Thymus (tissue), 11 donors: ENCODE results near the gene KAZN. TPM values are rescaled to one million over a fixed set of nuclear protein-coding genes. Genes with fewer than 3 reads are reported as not detected.
A peak's percentile ranks its signal among the peaks of the same experiment; 100 is the strongest.

Experiments
- DNase-seq, 9 donors: peaks; one replicate each; pipeline ENCODE4 v3.0.0-alpha.2; 2013; ENCODE audit warnings: low spot score in 9 of 9, low read depth in 6 of 9, missing footprints in 1 of 9
- H3K27ac ChIP-seq, 2 donors: one replicate each; pipeline ENCODE4 v1.5.1; 2013; ENCODE audit warnings: control low read depth in 1 of 2, low read depth in 1 of 2, low read length in 1 of 2, mild to moderate bottlenecking in 1 of 2, moderate library complexity in 1 of 2
- H3K27me3 ChIP-seq, 2 donors: one replicate each; pipeline ENCODE4 v1.5.1; 2013; ENCODE audit warnings: low read length in 1 of 2; ENCODE audit not compliant: control insufficient read depth in 2 of 2, insufficient read depth in 1 of 2
- H3K36me3 ChIP-seq, 2 donors: one replicate each; pipeline ENCODE4 v1.5.1; 2013; ENCODE audit warnings: low read length in 1 of 2, mild to moderate bottlenecking in 1 of 2, moderate library complexity in 1 of 2; ENCODE audit not compliant: control insufficient read depth in 2 of 2, insufficient read depth in 2 of 2
- H3K4me1 ChIP-seq, 2 donors: one replicate each; pipeline ENCODE4 v1.5.1; 2013; ENCODE audit warnings: low read length in 2 of 2; ENCODE audit not compliant: control insufficient read depth in 2 of 2, insufficient read depth in 2 of 2
- H3K4me3 ChIP-seq, 2 donors: one replicate each; pipeline ENCODE4 v1.5.1; 2013; ENCODE audit warnings: low read length in 2 of 2, control low read depth in 1 of 2, mild to moderate bottlenecking in 1 of 2
- H3K9me3 ChIP-seq, 2 donors: one replicate each; pipeline ENCODE4 v1.5.1; 2013; ENCODE audit warnings: low read length in 1 of 2, mild to moderate bottlenecking in 1 of 2; ENCODE audit not compliant: control insufficient read depth in 2 of 2, insufficient read depth in 1 of 2
- WGBS: extraction: QIAGEN DNeasy Blood & Tissue Kit; methylation state at CpG from one replicate; pipeline ENCODE4 v1.1.7; 2013; 5-methylcytosine and 5-hydroxymethylcytosine counted together
- polyA plus RNA-seq: library from polyadenylated mRNA; stranded (reverse); fragments of 200-250 nt; gene quantifications from one replicate; pipeline ENCODE4 v1.2.3, GENCODE V29; 2013
- total RNA-seq: library from RNA; stranded (reverse); fragments of 120-200 nt; gene quantifications from one replicate; pipeline ENCODE4 v1.2.4, GENCODE V29; 2013
- donor health status: healthy.

KAZN gene
- total and polyA plus RNA-seq, 2 donors, result 1.3 to 5.7 TPM

DNA sequence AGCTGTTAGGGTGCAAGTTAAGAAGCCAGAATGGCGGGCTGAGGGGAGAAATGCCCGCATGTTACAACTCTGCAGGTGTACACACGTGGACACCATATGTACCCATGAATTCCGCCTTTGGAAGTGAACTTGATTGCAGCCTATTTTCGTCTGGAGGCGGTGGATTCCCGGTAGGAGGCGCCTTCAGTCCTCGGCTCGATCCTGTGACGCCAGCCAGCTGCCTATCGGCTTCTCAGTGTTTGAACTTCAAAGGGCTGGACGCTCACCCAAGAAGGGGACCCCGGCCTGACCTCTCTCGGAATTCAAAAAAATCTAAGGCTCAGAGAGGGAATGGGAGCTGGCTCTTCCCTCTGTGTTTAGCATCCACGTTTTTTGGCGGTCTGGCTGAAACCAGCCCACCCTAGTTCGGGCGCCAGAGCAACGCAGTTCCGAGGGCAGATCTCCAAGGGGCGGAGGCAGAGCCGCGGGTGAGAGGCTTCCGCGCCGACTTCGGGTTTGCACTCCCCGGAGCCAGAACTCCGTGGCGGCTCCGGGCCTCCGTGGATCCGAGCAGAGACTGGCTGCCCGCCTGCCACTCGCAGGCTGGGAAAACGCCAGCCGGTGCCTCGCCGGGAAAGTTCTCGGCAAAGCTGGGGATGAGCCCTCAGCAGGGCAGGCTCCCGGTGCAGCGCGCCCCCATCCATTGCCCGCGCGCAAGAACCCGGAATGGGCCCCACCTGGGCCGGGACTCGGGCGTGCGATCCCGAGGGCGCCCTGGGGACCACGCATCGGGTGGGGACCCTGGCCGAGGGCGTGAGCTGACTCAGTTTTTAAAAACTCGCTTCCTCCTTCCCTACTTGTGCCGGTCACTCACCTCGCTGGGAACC is 554.1 kb downstream of the KAZN start:
- Histone ChIP-seq H3K27me3 (peaks cover 37 to 58% of the 10 kb centered on the region in 2 donors), H3K9me3 (peaks cover 0 to 1% of the 10 kb centered on the region in 2 donors), H3K36me3 (no peaks in the 10 kb centered on the region), H3K4me1 (peaks cover 18 to 41% of the 10 kb centered on the region in 2 donors), H3K27ac (peak overlapping the region; percentile 26 to 53), H3K4me3 (peak overlapping the region; percentile 24 to 47)
- WGBS, result 2% methylated on average over 61 of the region's 61 CpGs
- peak in 1 of 9 donors; percentile 38 for DNase-seq

DNA sequence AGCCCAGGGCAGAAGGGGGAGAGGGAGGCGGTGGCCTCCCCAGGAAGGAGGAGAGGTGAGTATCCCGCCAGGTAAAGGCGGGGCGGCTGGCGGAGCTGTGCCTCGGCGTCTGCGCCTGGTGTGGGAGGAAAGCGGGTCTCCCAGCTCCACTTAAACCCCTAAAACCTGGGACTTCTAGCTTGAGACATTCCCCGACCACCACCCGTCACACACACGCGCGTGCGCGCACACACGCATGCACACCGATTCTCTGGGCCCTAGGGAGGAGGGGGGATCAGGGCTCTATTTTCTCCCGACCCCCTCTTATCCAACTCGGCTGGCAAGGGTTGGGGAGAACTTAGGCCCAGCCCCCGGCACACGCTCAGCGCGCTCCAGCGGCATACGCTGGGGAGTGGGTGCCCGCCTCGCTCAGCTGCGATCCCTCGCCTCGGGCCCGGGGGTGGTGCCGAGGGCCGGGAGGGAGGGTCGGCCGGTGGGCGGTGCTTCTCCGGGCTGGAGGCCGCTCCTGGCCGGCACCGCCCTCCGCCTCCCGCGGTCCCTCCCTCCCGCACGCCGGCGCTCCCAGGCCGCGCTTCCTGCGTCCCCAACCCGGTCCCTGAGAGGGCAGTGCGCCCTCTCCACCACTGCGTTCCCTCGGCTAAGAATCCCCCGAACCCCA is 554.8 kb downstream of the KAZN start, which contains the start of gene TMEM51:
TMEM51 (plus strand) TSS at position 564 of the 658 bp plus-strand sequence. CDS start 61,341 bp downstream, outside the sequence.
- peak in 1 of 9 donors; percentile 29 for DNase-seq
- WGBS, result 1% methylated on average over 56 of the region's 56 CpGs
- Histone ChIP-seq H3K4me1 (peaks cover 23 to 48% of the 10 kb centered on the region in 2 donors), H3K4me3 (peak within 1 kb of the TSS; percentile 24 to 47), H3K27ac (peak within 1 kb of the TSS; percentile 26 to 53), H3K9me3 (peaks cover 0 to 1% of the 10 kb centered on the region in 2 donors), H3K36me3 (no peaks in the 10 kb centered on the region), H3K27me3 (peaks cover 37 to 58% of the 10 kb centered on the region in 2 donors)

DNA sequence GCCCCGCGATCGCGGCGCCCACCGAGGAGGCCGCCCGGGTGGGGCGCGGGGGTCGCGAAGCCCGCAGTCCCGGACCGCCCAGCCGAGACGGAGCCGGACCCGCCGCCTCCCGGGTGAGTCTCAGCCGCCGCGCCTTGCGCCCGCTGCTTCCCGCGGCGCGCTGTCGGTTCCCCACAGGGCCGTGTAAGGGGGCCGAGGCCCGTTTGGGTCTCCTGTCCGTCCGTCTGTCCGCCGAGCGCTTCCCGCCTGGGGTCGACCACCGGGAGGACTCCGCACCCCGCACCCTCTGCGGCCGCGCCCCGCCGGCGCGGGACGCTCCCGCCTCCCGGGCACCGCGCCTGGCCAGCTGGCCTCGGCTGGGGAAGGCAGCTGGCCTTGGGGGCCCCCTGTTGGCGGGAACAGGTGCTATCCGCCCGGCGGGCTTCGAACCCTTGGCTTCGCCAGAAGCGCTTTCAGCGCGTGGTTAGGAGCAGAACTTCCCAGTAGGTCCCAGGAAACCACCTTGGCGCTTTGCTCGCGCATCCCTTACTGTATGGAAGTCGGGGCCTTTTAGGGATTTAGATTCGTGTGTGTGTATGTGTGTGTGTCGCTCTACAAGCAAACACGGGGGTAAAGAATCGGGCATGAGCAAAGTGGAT is 555.5 kb downstream of the KAZN start:
- Histone ChIP-seq H3K4me1 (peaks cover 23 to 55% of the 10 kb centered on the region in 2 donors), H3K36me3 (no peaks in the 10 kb centered on the region), H3K4me3 (peak overlapping the region in 1 of 2 donors; percentile 47), H3K27ac (peak overlapping the region in 1 of 2 donors; percentile 15), H3K27me3 (peaks cover 37 to 58% of the 10 kb centered on the region in 2 donors), H3K9me3 (peaks cover 0 to 1% of the 10 kb centered on the region in 2 donors)
- peak in 2 of 9 donors; percentile 36 to 45 for DNase-seq
- WGBS, result 1% methylated on average over 74 of the region's 74 CpGs

DNA sequence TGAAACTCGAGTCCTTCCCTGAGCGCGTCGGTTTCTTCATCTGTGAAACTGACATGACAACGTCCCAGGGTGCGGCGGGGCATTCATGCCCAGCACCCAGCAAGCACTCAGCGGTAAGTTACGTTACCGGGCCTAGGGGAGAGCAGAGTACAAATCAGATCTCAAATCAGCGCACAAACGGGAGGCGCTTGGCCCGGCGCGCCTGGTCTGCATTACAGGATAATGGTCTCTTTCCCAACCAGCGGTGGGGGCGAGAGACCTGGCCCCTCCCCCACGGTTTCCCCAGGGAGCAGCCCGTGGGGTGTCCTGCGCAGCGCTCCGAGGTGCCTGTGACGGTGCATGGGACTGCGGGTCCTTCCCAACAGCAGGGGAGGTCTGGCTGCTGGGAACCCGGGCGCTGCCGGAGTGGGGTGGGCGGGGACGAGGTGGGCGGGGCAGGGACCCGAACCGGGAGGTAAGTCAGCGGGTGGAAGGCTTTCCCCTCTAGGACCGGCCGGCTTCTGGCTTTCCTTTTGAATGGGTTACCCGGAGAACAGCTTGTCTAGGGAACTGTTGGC is 556.1 kb downstream of the KAZN start:
- no peak for DNase-seq
- 20% methylated on average over 37 of the region's 37 CpGs for WGBS
- Histone ChIP-seq H3K9me3 (peaks cover 0 to 1% of the 10 kb centered on the region in 2 donors), H3K36me3 (no peaks in the 10 kb centered on the region), H3K4me1 (peaks cover 23 to 58% of the 10 kb centered on the region in 2 donors), H3K27ac (no peak overlapping the region), H3K4me3 (peak overlapping the region in 1 of 2 donors; percentile 47), H3K27me3 (peaks cover 37 to 58% of the 10 kb centered on the region in 2 donors)

DNA sequence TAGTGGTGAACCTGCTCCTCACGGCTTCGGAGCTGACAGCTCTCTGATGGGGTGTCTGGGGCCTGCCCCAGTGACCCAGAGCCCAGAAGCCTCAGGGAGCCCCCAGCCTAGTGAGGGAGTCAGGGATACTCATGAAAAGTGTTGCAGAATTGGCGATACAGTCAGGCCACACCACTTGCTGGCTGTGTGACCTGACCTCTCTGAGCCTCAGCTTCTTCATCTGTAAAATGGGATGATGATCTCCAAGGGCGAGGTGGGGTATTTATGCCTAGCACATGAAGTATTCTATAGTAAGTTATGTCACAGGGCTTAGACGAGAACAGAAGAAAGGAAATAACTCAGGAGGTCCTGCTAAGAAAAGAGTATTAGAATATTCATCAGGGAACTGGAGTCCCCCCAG is 556.7 kb downstream of the KAZN start:
- 97% methylated on average over 5 of the region's 5 CpGs for WGBS
- H3K4me3 ChIP-seq, result no peak overlapping the region
- no peak for DNase-seq
- peaks cover 23 to 58% of the 10 kb centered on the region in 2 donors for H3K4me1 ChIP-seq
- H3K36me3 ChIP-seq, result no peaks in the 10 kb centered on the region
- H3K27me3 ChIP-seq, result peaks cover 37 to 58% of the 10 kb centered on the region in 2 donors
- no peak overlapping the region for H3K27ac ChIP-seq
- H3K9me3 ChIP-seq, result peaks cover 0 to 1% of the 10 kb centered on the region in 2 donors

DNA sequence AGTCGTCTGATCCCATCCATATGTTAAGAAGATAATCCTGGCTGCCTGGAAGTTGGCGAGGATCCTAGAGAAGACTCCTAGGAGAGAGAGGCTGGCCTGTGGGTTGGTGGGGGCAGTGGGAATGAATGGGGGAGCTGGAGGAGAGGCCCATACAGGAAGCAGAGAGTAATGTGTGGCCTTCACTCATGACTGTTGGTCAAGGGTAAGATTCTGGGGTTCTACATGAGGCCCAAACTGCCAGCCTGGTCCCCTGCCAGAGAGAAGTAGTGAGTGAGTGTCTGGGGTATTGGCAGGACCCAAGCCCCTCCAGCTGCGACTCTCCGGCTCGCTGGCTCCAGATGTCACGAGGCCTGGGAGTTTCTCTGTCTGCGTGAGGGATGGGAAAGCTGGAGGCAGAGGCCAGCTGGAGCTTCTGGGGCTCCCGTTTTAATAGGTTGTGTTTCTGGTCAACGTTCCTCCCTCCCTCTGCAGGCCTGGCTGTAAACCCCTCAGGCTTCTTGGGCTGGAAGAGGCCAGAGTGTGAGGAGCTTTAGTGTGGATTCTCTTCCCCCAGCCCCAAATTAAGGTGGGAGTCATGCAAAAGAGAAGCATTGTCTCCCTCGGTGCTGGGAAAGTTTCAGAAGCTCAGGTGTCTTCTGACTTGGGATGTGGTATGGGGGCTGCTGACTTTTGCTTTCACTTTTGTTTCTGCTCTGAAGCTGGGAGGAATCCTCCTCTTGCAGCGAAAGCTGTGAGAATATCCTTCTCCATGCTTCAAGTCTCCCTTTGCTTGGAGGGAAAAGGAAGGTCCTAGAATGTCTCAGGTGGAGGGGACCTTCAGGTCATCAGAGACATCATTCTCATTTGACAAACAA is 557.6 kb downstream of the KAZN start:
- peak overlapping the region in 1 of 2 donors; percentile 30 for H3K4me3 ChIP-seq
- H3K4me1 ChIP-seq, result peaks cover 23 to 61% of the 10 kb centered on the region in 2 donors

DNA sequence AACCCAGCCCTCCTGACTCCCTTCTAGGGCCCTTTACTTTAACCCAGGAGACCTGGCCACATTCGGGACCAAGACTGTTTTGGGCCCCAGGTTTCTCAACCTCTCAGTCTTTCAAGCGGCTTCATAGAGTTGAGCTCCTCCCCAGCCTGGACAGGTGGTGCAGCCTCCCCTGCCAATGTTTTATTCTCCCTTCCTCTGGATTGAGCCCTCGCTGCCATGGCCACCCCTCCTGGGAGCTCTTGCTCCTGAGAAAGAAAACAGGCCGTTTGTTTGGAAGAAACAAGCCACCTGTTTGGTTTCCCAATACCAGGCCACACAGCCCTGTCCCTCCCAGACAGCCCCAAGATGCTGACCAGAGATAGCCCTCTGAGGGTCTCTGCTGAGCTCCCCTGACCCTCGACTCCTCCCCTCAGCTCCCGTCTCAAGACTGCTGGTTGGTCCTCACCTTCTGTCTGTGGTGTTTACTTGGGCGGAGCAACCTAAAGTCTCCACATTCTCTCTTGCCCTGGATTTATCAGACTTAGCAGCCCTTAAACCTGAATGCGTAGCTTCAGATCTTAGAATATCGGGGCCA is 558.4 kb downstream of the KAZN start:
- H3K27me3 ChIP-seq, result peaks cover 31 to 41% of the 10 kb centered on the region in 2 donors
- DNase-seq, result no peak
- H3K4me1 ChIP-seq, result peaks cover 23 to 61% of the 10 kb centered on the region in 2 donors
- WGBS, result 82% methylated on average over 9 of the region's 9 CpGs
- H3K36me3 ChIP-seq, result no peaks in the 10 kb centered on the region
- peak overlapping the region; percentile 19 to 64 for H3K27ac ChIP-seq
- H3K9me3 ChIP-seq, result peaks cover 0 to 1% of the 10 kb centered on the region in 2 donors
- no peak overlapping the region for H3K4me3 ChIP-seq

More for the DNA sequence above, 557.6 kb downstream of the KAZN start:
- H3K9me3 ChIP-seq, result peaks cover 0 to 1% of the 10 kb centered on the region in 2 donors
- no peaks in the 10 kb centered on the region for H3K36me3 ChIP-seq
- H3K27me3 ChIP-seq, result peaks cover 37 to 48% of the 10 kb centered on the region in 2 donors
- peak overlapping the region in 1 of 2 donors; percentile 65 for H3K27ac ChIP-seq
- WGBS, result 49% methylated on average over 11 of the region's 11 CpGs
- peak in 6 of 9 donors; percentile 26 to 77 (median 40) for DNase-seq
